Mucosa of rectum (tissue), 2 donors: ENCODE results near the gene LRRC25.
"Not testable (repeated sequence)": the region's sequence is repeated elsewhere in the genome, so short reads cannot be mapped to it uniquely, and the experiment has no call there.

Experiments
- H3K27ac ChIP-seq, 2 donors: one replicate each; pipeline ENCODE4 v1.7.0; 2013; ENCODE audit warnings: inconsistent platforms in 2 of 2, low read depth in 2 of 2, low read length in 2 of 2
- H3K27me3 ChIP-seq, 2 donors: one replicate each; pipeline ENCODE4 v1.7.0; 2013; ENCODE audit warnings: low read length in 2 of 2; ENCODE audit not compliant: control insufficient read depth in 2 of 2, insufficient read depth in 2 of 2
- H3K36me3 ChIP-seq, 2 donors: one replicate each; pipeline ENCODE4 v1.7.0; 2013; ENCODE audit warnings: low read length in 2 of 2; ENCODE audit not compliant: control insufficient read depth in 2 of 2, insufficient read depth in 2 of 2
- H3K4me1 ChIP-seq, 2 donors: one replicate each; pipeline ENCODE4 v1.7.0; 2013; ENCODE audit warnings: low read length in 2 of 2, mild to moderate bottlenecking in 1 of 2; ENCODE audit not compliant: control insufficient read depth in 2 of 2, insufficient read depth in 2 of 2
- H3K4me3 ChIP-seq, 2 donors: one replicate each; pipeline ENCODE4 v1.7.0; 2013; ENCODE audit warnings: low read length in 2 of 2
- H3K9ac ChIP-seq, 2 donors: one replicate each; pipeline ENCODE4 v1.7.0; 2013; ENCODE audit warnings: low read length in 2 of 2, low read depth in 1 of 2, mild to moderate bottlenecking in 1 of 2
- H3K9me3 ChIP-seq, 2 donors: one replicate each; pipeline ENCODE4 v1.7.0; 2013; ENCODE audit warnings: low read length in 2 of 2; ENCODE audit not compliant: control insufficient read depth in 2 of 2
- donor health status: healthy.
- donor health status: Normal muscosa, but diverticular disease.

Gene LRRC25

GRCh38 chr19:18362934-18363542, 34.4 kb downstream of the LRRC25 start:
- Histone ChIP-seq H3K9me3 (no peaks in the 10 kb centered on the region), H3K4me3 (no peak overlapping the region), H3K4me1 (peaks cover 12 to 19% of the 10 kb centered on the region in 2 donors), H3K9ac (no peak overlapping the region), H3K36me3 (peaks cover 17 to 25% of the 10 kb centered on the region in 2 donors), H3K27ac (no peak overlapping the region), H3K27me3 (no peaks in the 10 kb centered on the region)

DNA sequence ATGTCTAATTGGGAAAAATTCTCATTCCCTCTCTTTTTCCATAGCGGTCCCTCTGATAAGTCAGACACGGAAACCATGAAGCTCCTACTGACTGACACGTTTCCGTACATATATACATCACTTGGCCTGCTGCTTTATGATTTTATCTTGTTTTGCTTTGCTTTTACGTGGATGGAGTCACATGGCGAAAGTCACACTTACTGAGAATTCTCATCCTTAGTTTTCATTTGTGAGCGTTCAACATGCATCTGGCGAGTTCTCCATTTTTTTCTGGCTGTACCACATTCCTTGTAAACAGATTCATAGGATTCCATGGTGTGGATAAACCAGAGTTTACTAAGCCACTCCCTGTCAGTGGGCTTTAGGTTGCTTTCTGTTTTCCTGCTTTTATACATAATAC, 35.8 kb downstream of the LRRC25 start:
- Histone ChIP-seq H3K4me1 (peaks cover 12 to 19% of the 10 kb centered on the region in 2 donors), H3K4me3 (no peak overlapping the region), H3K9me3 (no peaks in the 10 kb centered on the region), H3K9ac (no peak overlapping the region), H3K27ac (no peak overlapping the region), H3K36me3 (peaks cover 31 to 36% of the 10 kb centered on the region in 2 donors), H3K27me3 (no peaks in the 10 kb centered on the region)

- Histone ChIP-seq H3K4me1 (no peaks in the 10 kb centered on the region), H3K9me3 (no peaks in the 10 kb centered on the region), H3K36me3 (peaks cover 31 to 36% of the 10 kb centered on the region in 2 donors), H3K27ac (no peak overlapping the region), H3K9ac (no peak overlapping the region), H3K4me3 (no peak overlapping the region), H3K27me3 (no peaks in the 10 kb centered on the region)
Measured at GRCh38 chr19:18357041-18357440, 40.4 kb downstream of the LRRC25 start.

- H3K4me3 ChIP-seq, H3K9ac ChIP-seq: not testable (repeated sequence)
- peaks cover 30 to 34% of the 10 kb centered on the region in 2 donors for H3K36me3 ChIP-seq
Measured at GRCh38 chr19:18354743-18355142, 42.7 kb downstream of the LRRC25 start.

DNA sequence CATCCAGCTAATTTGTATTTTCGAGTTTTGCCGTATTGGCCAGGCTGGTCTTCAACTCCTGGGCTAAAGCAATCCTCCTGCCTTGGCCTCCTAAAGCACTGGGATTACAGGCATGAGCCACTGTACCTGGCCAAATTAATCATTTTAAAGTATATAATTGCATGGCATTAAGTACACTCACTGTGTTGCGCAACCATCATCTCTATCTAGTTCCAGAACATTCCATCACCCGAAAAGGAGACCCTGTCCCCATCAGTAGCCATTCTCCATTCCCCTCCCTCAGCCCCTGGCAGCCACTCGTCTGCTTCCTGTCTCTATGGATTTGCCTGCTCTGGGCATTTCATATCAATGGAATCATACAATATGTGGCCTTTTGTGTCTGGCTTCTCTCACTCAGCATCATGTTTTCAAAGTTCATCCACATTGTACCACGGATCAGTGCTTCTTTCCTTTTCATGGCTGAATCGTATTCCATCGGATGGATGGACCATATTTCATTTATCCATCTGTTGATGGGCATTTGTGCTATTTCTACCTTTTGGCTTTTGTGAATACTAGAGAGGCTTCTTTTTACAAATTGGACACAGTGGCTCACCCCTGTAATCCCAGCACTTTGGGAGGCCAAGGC, 43.9 kb downstream of the LRRC25 start:
- no peak overlapping the region for H3K27ac ChIP-seq
- no peak overlapping the region for H3K9ac ChIP-seq
- H3K9me3 ChIP-seq = no peaks in the 10 kb centered on the region
- H3K36me3 ChIP-seq = peaks cover 26 to 28% of the 10 kb centered on the region in 2 donors
- no peak overlapping the region for H3K4me3 ChIP-seq
- H3K27me3 ChIP-seq = no peaks in the 10 kb centered on the region
- H3K4me1 ChIP-seq = no peaks in the 10 kb centered on the region

More at GRCh38 chr19:18354743-18355142, 42.7 kb downstream of the LRRC25 start:
- H3K27ac ChIP-seq, H3K9me3 ChIP-seq, H3K4me1 ChIP-seq, H3K27me3 ChIP-seq: not testable (repeated sequence)

DNA sequence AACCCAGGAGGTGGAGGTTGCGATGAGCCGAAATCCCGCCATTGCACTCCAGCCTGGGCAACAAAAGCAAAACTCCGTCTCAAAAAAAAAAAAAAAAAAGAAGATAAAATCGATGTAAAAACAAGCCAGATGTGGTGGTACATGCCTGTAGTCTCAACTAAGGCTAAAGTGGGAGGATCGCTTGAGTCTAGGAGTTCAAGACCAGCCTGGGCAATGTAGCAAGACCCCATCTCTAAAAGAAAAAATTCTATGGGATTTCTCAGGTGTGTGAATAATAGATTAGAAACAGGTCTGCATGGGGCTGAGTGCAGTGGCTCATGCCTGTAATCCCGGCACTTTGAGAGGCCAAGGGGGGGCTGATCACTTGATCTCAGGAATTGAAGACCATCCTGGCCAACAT, 45.9 kb downstream of the LRRC25 start:
- Histone ChIP-seq H3K9ac (no peak overlapping the region), H3K4me1 (no peaks in the 10 kb centered on the region), H3K27ac (no peak overlapping the region), H3K36me3 (peaks cover 12 to 21% of the 10 kb centered on the region in 2 donors), H3K27me3 (no peaks in the 10 kb centered on the region), H3K9me3 (no peaks in the 10 kb centered on the region), H3K4me3 (no peak overlapping the region)

DNA sequence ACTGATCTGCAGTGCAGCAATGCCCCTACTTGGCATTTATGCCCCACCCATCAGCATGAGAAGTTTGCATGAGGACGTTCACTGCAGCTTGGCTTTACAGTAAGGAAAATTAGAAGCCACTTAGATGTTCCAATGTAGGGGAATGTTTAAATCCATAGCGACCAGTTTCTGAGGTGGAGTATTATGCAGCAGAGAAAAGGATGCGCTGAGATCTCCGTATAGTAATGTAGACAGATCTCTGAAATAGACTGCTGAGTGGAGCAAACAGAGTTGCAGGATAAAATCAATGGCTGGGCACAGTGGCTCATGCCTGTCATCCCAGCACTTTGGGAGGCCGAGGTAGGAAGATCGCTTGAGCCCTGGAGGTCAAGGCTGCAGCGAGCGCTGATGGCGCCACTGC, 46.9 kb downstream of the LRRC25 start:
- H3K9me3 ChIP-seq = no peaks in the 10 kb centered on the region
- H3K9ac ChIP-seq = no peak overlapping the region
- no peak overlapping the region for H3K4me3 ChIP-seq
- no peak overlapping the region for H3K27ac ChIP-seq
- peaks cover 8 to 13% of the 10 kb centered on the region in 2 donors for H3K36me3 ChIP-seq
- no peaks in the 10 kb centered on the region for H3K27me3 ChIP-seq
- H3K4me1 ChIP-seq = peaks cover 2 to 6% of the 10 kb centered on the region in 2 donors

DNA sequence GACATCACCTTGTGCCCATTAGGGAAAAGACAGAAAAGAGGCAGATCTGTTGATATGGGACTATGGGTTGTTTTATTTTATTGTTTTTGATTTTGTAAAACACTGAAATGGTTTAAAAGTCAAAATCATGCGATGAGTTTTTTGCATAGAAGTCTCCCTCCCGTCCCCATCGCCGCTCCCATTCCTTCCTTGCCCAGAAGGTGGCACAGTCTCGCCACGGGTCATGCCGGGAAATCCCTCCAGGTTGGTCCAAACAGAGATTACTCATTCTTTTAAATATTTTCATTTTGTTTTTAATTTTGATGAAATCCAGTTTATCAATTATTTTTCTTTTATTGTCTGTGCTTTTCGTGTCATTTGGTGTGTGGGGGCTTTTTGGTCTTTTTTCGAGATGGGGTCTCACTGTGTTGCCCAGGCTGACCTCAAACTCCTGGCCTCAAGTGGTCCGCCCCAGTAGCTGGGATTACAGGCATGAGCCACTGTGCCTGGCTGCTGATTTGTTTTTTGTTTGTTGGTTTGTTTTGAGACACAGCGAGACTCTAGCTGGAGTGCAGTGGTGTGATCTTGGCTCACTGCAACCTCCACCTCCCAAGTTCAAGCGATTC, 47.8 kb downstream of the LRRC25 start:
- no peaks in the 10 kb centered on the region for H3K9me3 ChIP-seq
- H3K4me3 ChIP-seq = no peak overlapping the region
- no peak overlapping the region for H3K9ac ChIP-seq
- H3K27ac ChIP-seq = no peak overlapping the region
- H3K27me3 ChIP-seq = no peaks in the 10 kb centered on the region
- H3K36me3 ChIP-seq = peaks cover 8 to 11% of the 10 kb centered on the region in 2 donors
- H3K4me1 ChIP-seq = peaks cover 2 to 11% of the 10 kb centered on the region in 2 donors

DNA sequence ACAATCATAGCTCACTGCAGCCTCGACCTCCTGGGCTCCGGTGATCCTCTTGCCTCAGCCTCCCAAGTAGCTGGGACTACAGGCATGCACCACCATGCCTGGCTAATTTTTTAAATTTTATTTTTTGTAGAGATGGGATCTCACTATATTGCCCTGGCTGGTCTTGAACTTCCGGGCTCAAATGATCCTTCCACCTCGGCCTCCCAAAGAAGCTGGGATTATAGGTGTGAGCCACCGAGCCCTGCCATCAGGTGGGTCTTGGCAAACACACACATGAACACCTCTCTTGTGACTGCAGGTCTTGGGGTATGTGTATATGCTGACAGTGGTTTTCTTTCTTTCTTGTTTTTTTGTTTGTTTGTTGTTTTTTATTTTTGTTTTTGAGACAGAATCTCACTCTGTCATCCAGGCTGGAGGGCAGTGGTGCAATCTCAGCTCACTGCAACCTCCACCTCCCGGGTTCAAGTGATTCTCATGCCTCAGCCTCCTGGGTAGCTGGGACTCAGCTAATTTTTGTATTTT, 48.5 kb downstream of the LRRC25 start:
- Histone ChIP-seq H3K4me1 (peaks cover 2 to 16% of the 10 kb centered on the region in 2 donors), H3K36me3 (peaks cover 8 to 11% of the 10 kb centered on the region in 2 donors)
- H3K27ac ChIP-seq, H3K4me3 ChIP-seq, H3K27me3 ChIP-seq, H3K9ac ChIP-seq, H3K9me3 ChIP-seq: not testable (repeated sequence)

DNA sequence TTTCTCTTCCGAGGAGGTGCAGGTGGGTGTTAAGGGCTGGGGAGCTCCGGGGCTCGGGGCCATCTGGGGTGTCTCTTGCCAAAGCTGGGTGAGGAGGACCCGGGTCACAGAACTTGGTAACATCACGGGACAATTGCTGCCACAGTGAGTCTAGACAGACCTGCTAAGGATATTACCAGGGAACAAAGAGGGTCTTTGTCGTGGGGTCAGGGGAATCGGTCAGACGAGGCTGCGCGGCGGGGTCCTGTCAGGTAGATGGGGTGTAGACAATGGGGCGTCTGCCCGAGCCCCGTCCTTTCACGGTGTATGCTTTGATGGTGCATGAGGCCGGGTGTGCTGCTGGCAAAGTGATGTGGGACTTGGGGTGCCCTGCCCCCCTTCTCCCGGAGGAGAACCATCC, 49.3 kb downstream of the LRRC25 start:
- Histone ChIP-seq H3K27ac (no peak overlapping the region), H3K9ac (no peak overlapping the region), H3K27me3 (no peaks in the 10 kb centered on the region), H3K4me1 (peaks cover 2 to 21% of the 10 kb centered on the region in 2 donors), H3K9me3 (no peaks in the 10 kb centered on the region), H3K36me3 (peaks cover 4 to 13% of the 10 kb centered on the region in 2 donors), H3K4me3 (no peak overlapping the region)
